GM19099 (cell line): ENCODE measurements around the gene TMTC2.

Source experiments
- POLR2A ChIP-seq: IDR thresholded peaks from 3 replicates; pipeline ENCODE4 v1.6.1; 2011; ENCODE audit warnings: low read depth; ENCODE audit not compliant: insufficient read length; ENCODE audit errors: extremely low read depth

Gene TMTC2

GRCh38 chr12:82818271-82819035, 131.7 kb downstream of the TMTC2 start:
- no peak for TF ChIP-seq POLR2A

DNA sequence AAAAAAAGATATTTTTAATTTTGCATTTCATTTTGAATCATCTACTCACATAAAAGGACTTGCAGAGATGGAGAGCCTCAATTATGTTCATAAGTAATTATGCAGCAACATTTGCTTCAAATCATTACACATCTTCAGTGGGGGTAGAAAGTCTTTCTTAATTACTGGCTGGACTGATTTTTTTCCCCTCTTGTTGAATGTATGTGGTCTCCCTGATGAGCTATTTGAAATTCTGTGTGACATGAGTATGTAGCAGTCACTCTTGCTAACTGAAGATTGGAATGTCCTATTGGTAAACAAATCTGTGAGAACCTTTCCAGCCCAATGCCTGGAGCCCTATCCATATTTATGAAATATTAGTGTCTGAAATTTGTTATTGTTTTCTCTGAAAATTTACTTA, 139.8 kb downstream of the TMTC2 start:
- no peak for TF ChIP-seq POLR2A

GRCh38 chr12:82832096-82832495, 145.4 kb downstream of the TMTC2 start:
- TF ChIP-seq POLR2A = no peak

- no peak for TF ChIP-seq POLR2A
Measured at GRCh38 chr12:82832981-82833380, 146.3 kb downstream of the TMTC2 start.

GRCh38 chr12:82833481-82833880, 146.8 kb downstream of the TMTC2 start:
- no peak for TF ChIP-seq POLR2A

GRCh38 chr12:82835217-82835616, 148.5 kb downstream of the TMTC2 start:
- no peak for TF ChIP-seq POLR2A

- no peak for TF ChIP-seq POLR2A
Measured at GRCh38 chr12:82838131-82838551, 151.4 kb downstream of the TMTC2 start.

DNA sequence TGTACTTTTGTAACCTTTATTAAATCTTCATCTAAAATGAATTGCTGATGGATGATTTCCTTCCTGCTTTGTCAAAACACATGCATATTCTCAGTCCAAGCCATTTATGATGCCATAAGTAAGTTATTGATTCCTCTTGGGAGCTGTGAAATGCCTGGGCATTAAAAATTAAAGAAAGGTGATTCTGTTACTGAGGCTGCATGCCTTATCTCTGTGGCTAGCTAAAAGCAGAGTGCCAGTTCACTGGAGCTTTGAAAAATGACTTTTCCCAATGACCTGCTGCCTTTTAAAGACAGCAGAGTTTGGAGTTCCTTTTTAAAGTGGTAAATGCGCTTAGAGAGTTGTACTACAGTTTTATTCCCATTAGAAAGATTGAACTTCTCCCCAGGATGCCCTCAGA, 152.1 kb downstream of the TMTC2 start:
- no peak for TF ChIP-seq POLR2A

GRCh38 chr12:82839796-82840195, 153.1 kb downstream of the TMTC2 start:
- no peak for TF ChIP-seq POLR2A

DNA sequence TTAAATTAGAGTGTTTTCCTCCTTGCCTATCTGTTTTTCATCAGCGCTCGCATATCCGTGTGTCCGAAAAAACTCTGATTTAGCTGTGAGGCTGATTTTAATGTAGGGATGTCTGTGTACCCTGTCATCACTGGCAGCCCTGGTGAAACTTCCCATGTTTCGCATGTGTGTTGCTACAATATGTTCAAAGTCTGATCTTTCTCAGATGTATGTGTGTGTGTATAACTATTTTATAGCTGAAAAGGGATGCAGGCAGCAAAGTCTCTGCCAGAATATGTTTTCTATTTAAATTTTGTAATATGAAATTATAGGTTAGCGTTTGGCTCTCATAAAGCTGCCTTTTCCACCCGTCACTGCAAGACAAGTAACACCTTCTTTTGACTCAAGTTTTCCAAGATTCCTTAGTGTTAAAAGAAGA, 154.8 kb downstream of the TMTC2 start:
- no peak for TF ChIP-seq POLR2A

- TF ChIP-seq POLR2A = no peak
Measured at GRCh38 chr12:82842480-82842879, 155.8 kb downstream of the TMTC2 start.

GRCh38 chr12:82848845-82849244, 162.1 kb downstream of the TMTC2 start:
- no peak for TF ChIP-seq POLR2A

DNA sequence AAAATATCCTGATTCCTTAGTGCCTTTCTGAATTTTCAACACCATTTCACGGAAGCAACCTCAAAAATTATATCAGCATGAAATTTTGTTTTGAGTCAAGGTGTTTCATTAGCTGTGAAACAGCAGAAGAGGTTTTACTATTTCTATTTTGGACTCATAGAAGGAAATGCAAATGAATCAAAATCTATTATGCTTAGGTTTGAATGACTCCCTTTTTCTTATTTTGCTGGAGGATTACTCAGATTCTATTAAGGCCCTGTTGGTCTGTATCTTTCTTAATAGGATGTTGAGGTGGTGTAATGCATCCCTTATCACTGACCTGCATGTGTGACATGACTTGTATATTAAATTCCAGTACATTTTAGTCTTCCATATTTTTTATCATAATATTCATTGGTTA, 165.8 kb downstream of the TMTC2 start:
- TF ChIP-seq POLR2A = no peak

GRCh38 chr12:82855872-82856271, 169.2 kb downstream of the TMTC2 start:
- TF ChIP-seq POLR2A = no peak

DNA sequence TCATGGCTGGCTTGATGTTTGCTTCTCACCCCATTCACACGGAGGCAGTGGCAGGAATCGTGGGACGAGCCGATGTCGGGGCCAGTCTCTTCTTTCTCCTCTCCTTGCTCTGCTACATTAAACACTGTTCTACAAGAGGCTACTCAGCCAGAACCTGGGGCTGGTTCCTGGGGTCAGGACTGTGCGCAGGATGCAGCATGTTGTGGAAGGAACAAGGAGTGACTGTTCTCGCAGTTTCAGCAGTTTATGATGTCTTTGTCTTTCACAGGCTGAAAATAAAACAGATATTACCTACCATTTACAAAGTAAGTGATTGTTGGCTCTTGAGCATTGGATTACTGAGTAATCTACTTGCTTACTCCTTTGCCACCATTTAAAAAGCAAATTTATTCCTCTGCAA, 170.6 kb downstream of the TMTC2 start:
- no peak for TF ChIP-seq POLR2A

- no peak for TF ChIP-seq POLR2A
Measured at GRCh38 chr12:82857911-82858533, 171.3 kb downstream of the TMTC2 start.
